ENCODE measurements around the gene MEMO1. TPM values are rescaled to one million over a fixed set of nuclear protein-coding genes. Genes with fewer than 3 reads are reported as not detected.

MEMO1 gene
- total RNA-seq, 1 experiment from 2014 or later: 44.4 TPM

GRCh38 chr2:32010670-32011484 lies at the start of gene MEMO1 (continued):
- TF ChIP-seq PRDM15 (CRISPR knock-in tag; IDR thresholded peaks at IDR 0.05) (peak; percentile 100), ARID4B (CRISPR knock-in tag; IDR thresholded peaks at IDR 0.05; ENCODE audit: borderline replicate concordance) (peak; percentile 58; the same call in 1 of the 2 replicates), ZBTB43 (CRISPR knock-in tag; IDR thresholded peaks at IDR 0.05) (peak; percentile 83), USF1 (CRISPR knock-in tag; IDR thresholded peaks at IDR 0.05) (peak; percentile 44; the same call in 1 of the 2 replicates), IRF1 (CRISPR knock-in tag; IDR thresholded peaks at IDR 0.05) (0 out of 2 replicates have a peak, but pooled peaks have one; percentile 24), ZNF281 (CRISPR knock-in tag; IDR thresholded peaks at IDR 0.05) (peak; percentile 99), ZSCAN18 (CRISPR knock-in tag; IDR thresholded peaks at IDR 0.05) (no peak), TEAD4 (CRISPR knock-in tag; IDR thresholded peaks at IDR 0.05) (no peak), ATF2 (CRISPR knock-in tag; IDR thresholded peaks at IDR 0.05; ENCODE audit: borderline replicate concordance, low read depth) (no peak), RORB (CRISPR knock-in tag; IDR thresholded peaks at IDR 0.05) (no peak), OVOL2 (CRISPR knock-in tag; IDR thresholded peaks at IDR 0.05; ENCODE audit: borderline replicate concordance) (no peak), NR3C1 (CRISPR knock-in tag; conservative IDR thresholded peaks at IDR 0.05; ENCODE audit: low read depth) (no peak), NFATC4 (CRISPR knock-in tag; IDR thresholded peaks at IDR 0.05) (peak; percentile 71; the same call in 1 of the 2 replicates), SP1 (CRISPR knock-in tag; conservative IDR thresholded peaks at IDR 0.05) (peak; percentile 74), EMX1 (CRISPR knock-in tag; IDR thresholded peaks at IDR 0.05) (peak; percentile 74; the same call in 1 of the 2 replicates), IRF2 (CRISPR knock-in tag; IDR thresholded peaks at IDR 0.05; ENCODE audit: borderline replicate concordance, low read depth) (no peak), ZNF423 (CRISPR knock-in tag; IDR thresholded peaks at IDR 0.05) (no peak), USF2 (CRISPR knock-in tag; IDR thresholded peaks at IDR 0.05) (peak; percentile 37; the same call in 1 of the 2 replicates)

All from WTC11 (cell line).